NCI-H82 treated with DMSO at 0.1 percent for 48 hours (cell line): ENCODE results near the gene MAP3K7.

Experiments used
- DNase-seq: peaks from one replicate; lab custom pipeline; 2025; ENCODE audit not compliant: unreplicated experiment; lab: John Stamatoyannopoulos, UW

Gene MAP3K7

GRCh38 chr6:90586836-90587638, at the start of gene MAP3K7:
TSS of gene MAP3K7 (minus strand) at chr6:90587072. CDS start at chr6:90586883, 189 bp downstream.
- DNase-seq = peak; percentile 81

GRCh38 chr6:90631046-90631445, 44.2 kb upstream of the MAP3K7 start:
- no peak for DNase-seq

- no peak for DNase-seq
These were observed 34.7 kb upstream of the MAP3K7 start for GRCh38 chr6:90621581-90621980.

- DNase-seq = no peak
These were observed 32.3 kb upstream of the MAP3K7 start for GRCh38 chr6:90619221-90619620.

- peak; percentile 37 for DNase-seq
These were observed 25.4 kb upstream of the MAP3K7 start for GRCh38 chr6:90612313-90612680.

DNA sequence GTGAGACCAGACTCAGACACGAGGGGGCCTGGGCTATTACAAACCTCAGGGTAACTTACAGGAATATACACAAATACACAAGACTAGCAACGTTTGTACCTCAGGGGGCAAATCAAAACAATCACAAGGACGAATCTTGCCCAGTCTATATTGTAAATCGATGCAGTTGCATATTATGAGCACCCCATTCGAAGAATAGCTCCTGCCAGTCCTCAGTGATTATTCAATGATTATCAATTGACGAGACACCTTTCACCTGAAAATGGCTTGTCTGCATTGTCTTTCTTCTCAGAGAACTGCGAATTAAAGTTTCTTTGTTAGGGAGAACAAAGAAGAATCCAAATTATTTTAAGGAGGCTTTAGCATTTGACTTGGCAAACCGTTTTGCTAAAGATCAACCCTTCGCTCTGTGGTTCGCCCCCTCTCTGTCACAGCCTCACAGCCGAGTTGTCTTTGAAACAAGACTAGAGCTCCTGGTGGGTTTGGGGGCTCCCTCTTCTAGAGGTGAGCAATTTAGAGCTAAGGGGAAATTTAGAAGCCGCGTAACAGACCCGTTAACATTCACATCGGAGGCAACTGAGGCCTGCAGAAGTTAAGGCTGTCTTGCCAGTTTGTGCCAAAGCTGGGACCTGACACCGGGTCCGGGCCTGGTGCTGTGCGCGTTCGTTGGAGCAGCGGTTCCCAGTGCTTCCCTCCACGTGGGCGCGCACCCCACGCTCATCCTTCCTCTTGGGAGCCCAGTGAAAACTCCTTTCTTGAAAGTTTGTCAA, 24.9 kb upstream of the MAP3K7 start:
- no peak for DNase-seq

DNA sequence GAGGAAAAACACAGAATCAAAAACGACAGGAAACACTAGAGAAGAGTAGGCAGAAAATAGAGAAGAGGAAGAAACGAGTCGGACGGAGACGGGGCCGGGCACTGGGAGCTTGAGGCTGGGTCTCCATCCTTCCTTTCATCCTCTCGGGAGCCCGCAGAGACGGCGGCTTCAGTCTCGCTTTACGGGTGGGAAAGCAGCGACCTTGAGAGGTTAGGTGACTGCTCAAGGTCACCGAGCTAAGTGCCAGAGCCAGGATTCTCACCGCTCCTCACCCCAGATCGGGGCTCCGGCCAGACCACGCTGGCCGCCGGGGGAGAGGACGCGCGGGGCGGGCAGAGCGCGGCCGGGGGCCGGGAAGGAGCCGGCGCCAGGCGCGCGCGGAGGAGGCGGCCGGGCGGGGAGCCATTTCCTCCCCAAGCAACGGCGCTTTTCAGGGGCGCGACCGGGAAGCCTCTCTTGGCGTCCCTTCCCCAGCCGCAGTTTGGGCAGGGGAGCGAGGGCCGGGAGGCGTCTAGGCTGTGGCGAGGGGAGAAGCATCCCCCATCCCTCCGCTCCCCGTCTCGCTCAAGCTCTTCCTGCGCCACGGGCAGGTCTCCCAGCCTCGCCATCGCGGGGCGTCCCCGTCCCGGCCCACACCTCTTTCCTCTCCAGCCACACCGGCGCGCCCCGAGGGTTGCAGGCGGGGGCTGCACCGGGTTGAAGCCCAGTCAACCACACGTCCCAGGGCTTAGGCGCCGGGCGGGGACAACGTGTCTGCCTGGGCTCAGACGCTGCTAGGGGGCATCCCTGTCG, 24.1 kb upstream of the MAP3K7 start:
- no peak for DNase-seq

DNA sequence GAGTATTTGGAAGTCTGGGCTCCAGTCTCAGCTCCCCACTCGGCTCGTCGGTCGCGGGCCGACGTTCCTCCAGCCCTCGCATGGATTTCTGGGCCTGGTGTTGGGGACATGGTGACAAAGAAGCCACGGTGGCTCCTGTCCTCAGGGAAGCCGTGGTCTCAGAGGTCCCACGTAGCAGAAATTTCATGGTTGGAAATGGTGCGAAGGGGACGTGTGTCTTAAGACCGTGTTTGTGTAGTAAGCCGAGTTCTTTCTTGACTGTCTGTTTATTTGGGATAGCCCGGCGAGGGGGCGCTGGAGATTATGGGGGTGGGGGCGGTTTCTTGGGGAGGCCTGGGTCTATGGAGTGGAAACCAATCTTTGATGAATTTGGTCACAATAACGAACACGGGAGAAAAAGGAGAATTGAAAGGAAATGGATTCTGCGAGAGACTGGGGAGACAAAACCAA, 23.5 kb upstream of the MAP3K7 start:
- no peak for DNase-seq

GRCh38 chr6:90605749-90606340, 19.0 kb upstream of the MAP3K7 start:
- DNase-seq = no peak

- DNase-seq = no peak
These were observed 17.7 kb upstream of the MAP3K7 start for GRCh38 chr6:90604546-90604945.

DNA sequence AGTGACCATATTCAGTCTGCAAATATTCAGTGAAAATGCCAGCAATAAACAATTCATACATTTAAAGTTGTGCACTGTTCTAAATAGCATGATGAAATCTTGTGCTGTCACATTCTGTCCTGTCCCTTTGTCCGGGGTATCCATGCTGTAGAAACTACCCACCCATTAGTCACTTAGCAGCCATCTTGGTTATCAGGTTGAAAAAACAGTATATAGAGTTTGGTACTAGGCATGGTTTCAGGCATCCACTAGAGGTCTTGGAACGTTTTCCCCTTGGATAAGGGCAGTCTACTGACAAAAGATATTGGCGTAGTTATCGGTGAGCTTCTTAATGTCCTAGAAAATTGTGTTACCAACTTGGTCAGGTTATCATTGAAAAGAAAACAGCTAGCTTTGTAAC, 12.3 kb upstream of the MAP3K7 start:
- no peak for DNase-seq

- DNase-seq = no peak
These were observed 11.5 kb upstream of the MAP3K7 start for GRCh38 chr6:90598192-90598951.

- DNase-seq = no peak
These were observed 10.2 kb upstream of the MAP3K7 start for GRCh38 chr6:90596967-90597539.

DNA sequence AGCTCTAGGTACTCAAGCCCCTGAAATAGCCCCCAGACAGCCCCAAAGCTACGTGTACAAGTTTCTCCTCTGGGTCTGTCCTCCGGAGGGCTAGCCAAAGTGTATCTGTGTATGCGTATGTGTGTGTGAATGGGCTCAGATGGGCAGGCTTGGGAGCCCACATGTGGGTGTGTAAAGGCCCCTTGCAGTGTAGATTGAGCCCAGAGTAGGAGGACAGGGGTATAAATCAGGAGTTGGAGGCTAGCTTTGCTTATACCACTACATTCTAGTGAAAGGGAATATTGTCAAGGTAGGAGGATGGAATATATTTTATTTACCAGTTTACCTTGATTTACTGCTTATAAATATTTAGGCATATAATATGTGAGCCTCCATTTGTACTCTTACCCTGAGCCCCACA, 9.0 kb upstream of the MAP3K7 start:
- no peak for DNase-seq

- no peak for DNase-seq
These were observed 381 bp downstream of the MAP3K7 start for GRCh38 chr6:90586546-90586835.

- no peak for DNase-seq
These were observed 2.1 kb downstream of the MAP3K7 start for GRCh38 chr6:90584636-90585255.

GRCh38 chr6:90583836-90584481, 2.9 kb downstream of the MAP3K7 start:
- no peak for DNase-seq

- no peak for DNase-seq
These were observed 3.6 kb downstream of the MAP3K7 start for GRCh38 chr6:90583179-90583835.

DNA sequence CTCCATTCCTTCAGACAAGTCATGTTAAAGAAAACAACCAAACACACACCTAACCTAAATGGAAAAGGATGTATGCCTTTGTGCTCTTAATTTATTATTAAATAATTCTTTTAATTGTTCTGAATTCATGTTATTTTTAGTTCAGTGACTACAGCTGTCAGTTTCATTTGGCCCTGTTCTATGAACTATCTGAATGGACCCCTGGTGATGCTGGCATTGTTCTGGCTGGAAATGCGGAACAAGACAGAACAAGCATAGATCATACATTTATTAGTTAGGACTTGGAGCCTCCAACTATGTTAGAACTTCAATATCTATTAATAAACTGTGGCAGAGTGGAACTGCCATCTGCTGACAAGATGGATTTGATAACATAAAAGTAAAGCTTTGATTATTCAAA, 5.7 kb downstream of the MAP3K7 start:
- no peak for DNase-seq
